A549 treated with CpdA at 1 μM for 4 hours (cell line): Measurements from ENCODE around the gene NUTM2D. TPM values are rescaled to one million over a fixed set of nuclear protein-coding genes. Genes with fewer than 3 reads are reported as not detected.

Experiments
- total RNA-seq: library from RNA; stranded (reverse); fragments of 200-300 nt; extraction: Qiagen RNA extraction; gene quantifications from 5 replicates; pipeline ENCODE4 v1.2.3, GENCODE V29; 2022; ENCODE audit warnings: low read depth

The NUTM2D gene, protein sequence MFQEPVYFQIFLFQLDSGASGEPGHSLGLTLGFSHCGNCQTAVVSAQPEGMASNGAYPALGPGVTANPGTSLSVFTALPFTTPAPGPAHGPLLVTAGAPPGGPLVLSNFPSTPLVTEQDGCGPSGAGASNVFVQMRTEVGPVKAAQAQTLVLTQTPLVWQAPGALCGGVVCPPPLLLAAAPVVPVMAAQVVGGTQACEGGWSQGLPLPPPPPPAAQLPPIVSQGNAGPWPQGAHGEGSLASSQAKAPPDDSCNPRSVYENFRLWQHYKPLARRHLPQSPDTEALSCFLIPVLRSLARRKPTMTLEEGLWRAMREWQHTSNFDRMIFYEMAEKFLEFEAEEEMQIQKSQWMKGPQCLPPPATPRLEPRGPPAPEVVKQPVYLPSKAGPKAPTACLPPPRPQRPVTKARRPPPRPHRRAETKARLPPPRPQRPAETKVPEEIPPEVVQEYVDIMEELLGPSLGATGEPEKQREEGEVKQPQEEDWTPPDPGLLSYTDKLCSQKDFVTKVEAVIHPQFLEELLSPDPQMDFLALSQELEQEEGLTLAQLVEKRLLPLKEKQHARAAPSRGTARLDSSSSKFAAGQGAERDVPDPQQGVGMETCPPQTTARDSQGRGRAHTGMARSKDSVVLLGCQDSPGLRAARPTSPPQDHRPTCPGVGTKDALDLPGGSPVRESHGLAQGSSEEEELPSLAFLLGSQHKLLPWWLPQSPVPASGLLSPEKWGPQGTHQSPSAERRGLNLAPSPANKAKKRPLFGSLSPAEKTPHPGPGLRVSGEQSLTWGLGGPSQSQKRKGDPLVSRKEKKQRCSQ
- total RNA-seq = 1.1 to 1.5 TPM (median 1.4 TPM) in 5 replicates

DNA sequence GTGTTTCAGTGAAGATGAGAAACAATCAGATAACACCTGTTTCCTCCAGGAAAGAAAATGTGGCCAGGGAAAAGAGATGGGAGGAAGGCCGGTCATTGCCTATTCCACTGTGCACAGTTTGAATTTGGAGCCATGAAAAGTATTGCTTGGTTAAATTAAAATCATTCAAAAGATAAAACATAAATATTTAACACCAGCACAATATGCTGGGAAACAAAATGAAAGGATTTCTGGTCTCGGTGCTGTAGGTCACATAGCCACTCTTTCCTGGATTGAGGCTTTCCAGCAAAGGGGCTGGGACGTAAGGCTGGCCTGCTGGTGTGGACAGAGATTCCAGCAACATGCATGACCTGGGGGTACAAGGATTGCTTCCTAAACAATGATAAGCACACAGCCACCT lies at the start of gene NUTM2D:
TSS of gene NUTM2D (plus strand) at position 301 of the 400 bp plus-strand sequence. CDS start 522 bp downstream, outside the sequence.

Other genes with a start within 250 kb of the NUTM2D start
- gene NUTM2A, start 132.3 kb upstream of the NUTM2D start, total RNA-seq = 0.07 to 0.16 TPM (median 0.10 TPM) in 4 of 5 replicates, not detected in the other
- 25.4 to 29.3 TPM (median 26.7 TPM) in 5 replicates for gene MINPP1, start 147.1 kb downstream of the NUTM2D start, total RNA-seq